GM19452 (cell line): ENCODE results near the gene ZKSCAN5.
"Not testable (repeated sequence)": the region's sequence is repeated elsewhere in the genome, so short reads cannot be mapped to it uniquely, and the experiment has no call there.

Source experiments
- ATAC-seq: cut with Tn5 transposase; IDR thresholded peaks from one replicate; pipeline ENCODE4 v1.9.1; 2021; ENCODE audit not compliant: unreplicated experiment

ZKSCAN5 gene

GRCh38 chr7:99497766-99498545 is 6.5 kb upstream of the ZKSCAN5 start:
- no peak for ATAC-seq

GRCh38 chr7:99498546-99498944 is 5.9 kb upstream of the ZKSCAN5 start:
- no peak for ATAC-seq

GRCh38 chr7:99499371-99499720 is 5.1 kb upstream of the ZKSCAN5 start:
- no peak for ATAC-seq

GRCh38 chr7:99499721-99500636 is 4.5 kb upstream of the ZKSCAN5 start, which contains the start of gene ZNF394:
Gene ZNF394, minus strand, starts transcription at chr7:99500281. Its CDS starts 188 bp downstream, at chr7:99500093.
- peak; percentile 46 for ATAC-seq

GRCh38 chr7:99500637-99501009 is 3.8 kb upstream of the ZKSCAN5 start:
- no peak for ATAC-seq

- ATAC-seq = not testable (repeated sequence)
These were observed 3.2 kb upstream of the ZKSCAN5 start for GRCh38 chr7:99501236-99501635.

GRCh38 chr7:99504281-99504602 is 220 bp upstream of the ZKSCAN5 start:
- no peak for ATAC-seq

GRCh38 chr7:99505324-99505662 is 831 bp downstream of the ZKSCAN5 start:
- ATAC-seq = peak; percentile 3

- ATAC-seq = no peak
These were observed 9.6 kb downstream of the ZKSCAN5 start for GRCh38 chr7:99514050-99514449.

- no peak for ATAC-seq
These were observed 16.9 kb downstream of the ZKSCAN5 start for GRCh38 chr7:99521399-99521798.

- no peak for ATAC-seq
These were observed 21.4 kb downstream of the ZKSCAN5 start for GRCh38 chr7:99525713-99526440.

GRCh38 chr7:99531354-99531765 is 26.9 kb downstream of the ZKSCAN5 start:
- no peak for ATAC-seq

GRCh38 chr7:99535667-99536066 is 31.2 kb downstream of the ZKSCAN5 start:
- ATAC-seq = no peak

- ATAC-seq = no peak
These were observed 34.9 kb downstream of the ZKSCAN5 start for GRCh38 chr7:99539213-99539811.

- no peak for ATAC-seq
These were observed 36.1 kb downstream of the ZKSCAN5 start for GRCh38 chr7:99540542-99540941.

- no peak for ATAC-seq
These were observed 36.8 kb downstream of the ZKSCAN5 start for GRCh38 chr7:99541212-99541611.

GRCh38 chr7:99543081-99543671 is 38.7 kb downstream of the ZKSCAN5 start:
- ATAC-seq = no peak

GRCh38 chr7:99543916-99544315 is 39.5 kb downstream of the ZKSCAN5 start:
- ATAC-seq = no peak

GRCh38 chr7:99545308-99545707 is 40.8 kb downstream of the ZKSCAN5 start:
- ATAC-seq = not testable (repeated sequence)

- not testable (repeated sequence) for ATAC-seq
These were observed 45.1 kb downstream of the ZKSCAN5 start for GRCh38 chr7:99549545-99549944.

GRCh38 chr7:99551334-99551733 is 46.9 kb downstream of the ZKSCAN5 start:
- ATAC-seq = no peak
